HCT116 (cell line): ENCODE data around the gene KCNB1. TPM values are rescaled to one million over a fixed set of nuclear protein-coding genes. Genes with fewer than 3 reads are reported as not detected.

Experiments used
- ATAC-seq: fragments of 200-7000 bp; cut with Tn5 transposase; 2 replicates; pipeline ENCODE4 v1.9.1; 2020; ENCODE audit warnings: mild to moderate bottlenecking, moderate library complexity
- BruUV-seq: library from RNA; stranded (reverse); fragments of 400-500 nt; replicated peaks from 2 replicates; lab custom pipeline; 2021; lab: Mats Ljungman, UMichigan
- CTCF ChIA-PET: fragments of 300-600 bp; sonication (Branson Sonifier 250); formaldehyde crosslinking; loops from one replicate; lab custom pipeline; 2021; ENCODE audit warnings: antibody characterized with exemption; lab: Charles Lee
- POLR2A ChIA-PET: fragments of 300-600, 350-600 bp; sonication (Branson Sonifier 250); formaldehyde crosslinking; loops from one replicate; lab custom pipeline; 2021; ENCODE audit warnings: antibody characterized with exemption; lab: Charles Lee
- RAD21 ChIA-PET, 2 experiments: fragments of 300-600 bp; sonication (Branson Sonifier 250); formaldehyde crosslinking; loops; one replicate each; lab custom pipeline; 2023; ENCODE audit warnings: low total read pairs in 2 of 2; ENCODE audit not compliant: uncharacterized antibody in 2 of 2, unreplicated experiment in 2 of 2, low non-redundant PET in 1 of 2; lab: Charles Lee
- DNase-seq: peaks from one replicate; pipeline ENCODE4 v3.0.0-alpha.2; 2010; ENCODE audit warnings: low read depth, low spot score
- H2AFZ ChIP-seq: fragments of 200-600 bp; shearing (Covaris generic), sonication (generic); 2 replicates; pipeline ENCODE4 v1.6.1; 2017; ENCODE audit warnings: low read depth, mixed run types, mixed read lengths, antibody characterized with exemption, low read length; ENCODE audit not compliant: poor library complexity, severe bottlenecking
- H3K27ac ChIP-seq: 2 replicates; pipeline ENCODE4 v1.5.1; 2012; ENCODE audit warnings: low read depth, low read length
- H3K27me3 ChIP-seq: fragments of 200-600 bp; sonication (generic); 2 replicates; pipeline ENCODE4 v1.6.1; 2016; ENCODE audit warnings: mixed run types, low read length, mixed read lengths; ENCODE audit not compliant: insufficient read depth
- H3K36me3 ChIP-seq, 2 experiments: fragments of 200-500 bp in 1 of 2; fragments of 200-600 bp in 1 of 2; sonication (Bioruptor generic) in 1 of 2; sonication (generic) in 1 of 2; 2 replicates each; pipeline versions ENCODE4 v1.5.1 to v1.6.1; 2014 to 2016; ENCODE audit warnings: low read length in 2 of 2, inconsistent platforms in 1 of 2, mixed read lengths in 1 of 2, mixed run types in 1 of 2; ENCODE audit not compliant: insufficient read depth in 2 of 2, control insufficient read depth in 1 of 2
- H3K4me1 ChIP-seq, 2 experiments: fragments of 200-600 bp in 1 of 2; sonication (generic) in 1 of 2; 2 replicates each; pipeline versions ENCODE4 v1.5.1 to v1.6.1; 2012 to 2017; ENCODE audit warnings: low read length in 2 of 2, inconsistent platforms in 1 of 2, mild to moderate bottlenecking in 1 of 2, mixed read lengths in 1 of 2, mixed run types in 1 of 2, moderate library complexity in 1 of 2; ENCODE audit not compliant: insufficient read depth in 2 of 2, control insufficient read depth in 1 of 2
- H3K4me2 ChIP-seq: fragments of 200-600 bp; sonication (generic); 2 replicates; pipeline ENCODE4 v1.6.1; 2017; ENCODE audit warnings: mixed run types, low read length, mixed read lengths
- H3K4me3 ChIP-seq, 2 experiments: fragments of 200-600 bp in 1 of 2; sonication (generic) in 1 of 2; replicated peaks in 1 of 2; 2 replicates each; pipeline ENCODE4 v1.5.1; 2011 to 2016; ENCODE audit warnings: low read length in 2 of 2, control low read depth in 1 of 2, low read depth in 1 of 2, mild to moderate bottlenecking in 1 of 2, mixed read lengths in 1 of 2, mixed run types in 1 of 2
- H3K79me2 ChIP-seq: fragments of 200-600 bp; sonication (generic); 2 replicates; pipeline ENCODE4 v1.6.1; 2017; ENCODE audit warnings: mild to moderate bottlenecking, mixed run types, low read length, moderate library complexity, mixed read lengths; ENCODE audit not compliant: insufficient read depth
- H3K9ac ChIP-seq: fragments of 200-600 bp; sonication (generic); 2 replicates; pipeline ENCODE4 v1.6.1; 2016; ENCODE audit warnings: low read length, mixed read lengths
- H3K9me2 ChIP-seq: fragments of 200-600 bp; sonication (generic), shearing (Covaris generic); 2 replicates; pipeline ENCODE4 v1.6.1; 2017; ENCODE audit warnings: mixed run types, mild to moderate bottlenecking, moderate library complexity; ENCODE audit not compliant: insufficient read depth
- H3K9me3 ChIP-seq, 2 experiments: fragments of 200-500 bp in 1 of 2; fragments of 200-600 bp in 1 of 2; sonication (Bioruptor generic) in 1 of 2; sonication (generic) in 1 of 2; 2 replicates each; pipeline ENCODE4 v1.6.1; 2014 to 2017; ENCODE audit warnings: low read length in 2 of 2, mixed read lengths in 2 of 2, inconsistent platforms in 1 of 2, low read depth in 1 of 2, mild to moderate bottlenecking in 1 of 2, mixed run types in 1 of 2, moderate library complexity in 1 of 2; ENCODE audit not compliant: control insufficient read depth in 1 of 2, insufficient read depth in 1 of 2
- H4K20me1 ChIP-seq: fragments of 200-600 bp; sonication (generic), shearing (Covaris generic); 2 replicates; pipeline ENCODE4 v1.6.1; 2017; ENCODE audit warnings: mixed run types, mild to moderate bottlenecking, moderate library complexity; ENCODE audit not compliant: insufficient read depth
- ATF3 ChIP-seq: IDR thresholded peaks from 2 replicates; pipeline ENCODE4 v1.6.1; 2012
- CBX3 ChIP-seq: IDR thresholded peaks from 2 replicates; pipeline ENCODE4 v1.6.1; 2012; ENCODE audit warnings: low read depth
- EGR1 ChIP-seq: IDR thresholded peaks from 2 replicates; pipeline ENCODE4 v1.6.1; 2012; ENCODE audit warnings: low read depth
- JUND ChIP-seq: IDR thresholded peaks from 2 replicates; pipeline ENCODE4 v1.6.1; 2012
- POLR2A ChIP-seq: IDR thresholded peaks from 2 replicates; pipeline ENCODE4 v1.7.0; 2011; ENCODE audit warnings: borderline replicate concordance; ENCODE audit not compliant: insufficient read depth, insufficient read length; ENCODE audit errors: extremely low read depth
- POLR2AphosphoS5 ChIP-seq: IDR thresholded peaks from 2 replicates; pipeline ENCODE4 v1.6.1; 2011; ENCODE audit warnings: mild to moderate bottlenecking, low read depth, low read length, moderate library complexity
- SIN3A ChIP-seq: IDR thresholded peaks from 2 replicates; pipeline ENCODE4 v1.6.1; 2012; ENCODE audit warnings: low read depth
- ZFX ChIP-seq: fragments of 450-650 bp; IDR thresholded peaks from 2 replicates; pipeline ENCODE4 v1.6.1; 2017
- ZNF274 ChIP-seq: fragments of 200-500 bp; sonication (Bioruptor generic); IDR thresholded peaks from 2 replicates; pipeline ENCODE4 v1.6.1; 2014; ENCODE audit warnings: mild to moderate bottlenecking, low read depth, low read length, inconsistent platforms
- intact Hi-C: fragments of 100-400 bp; cut with micrococcal nuclease; formaldehyde crosslinking; loops from 2 replicates; pipeline ENCODE4 v1.10.0; 2022
- total RNA-seq: library from RNA; stranded (reverse); gene quantifications from one replicate; pipeline ENCODE4 v1.2.1, GENCODE V29; 2021; ENCODE audit not compliant: unreplicated experiment
- TF ChIP-seq, protein P1 (sequence below), 3 experiments: fragments of 200-600 bp in 1 of 3; sonication (generic) in 1 of 3; IDR thresholded peaks in 2 of 3; conservative IDR thresholded peaks in 1 of 3; 2 replicates each; pipeline ENCODE4 v1.5.1; 2012 to 2017; ENCODE audit warnings: low read depth in 2 of 3, low read length in 2 of 3, antibody characterized with exemption in 1 of 3, borderline replicate concordance in 1 of 3, control low read depth in 1 of 3, mild to moderate bottlenecking in 1 of 3, mixed read lengths in 1 of 3, mixed run types in 1 of 3, moderate library complexity in 1 of 3; ENCODE audit not compliant: insufficient read depth in 1 of 3
- TF ChIP-seq, protein P2 (sequence below): IDR thresholded peaks from 2 replicates; pipeline ENCODE4 v1.6.1; 2012
- TF ChIP-seq, protein P3 (sequence below): IDR thresholded peaks from 2 replicates; pipeline ENCODE4 v1.6.1; 2012; ENCODE audit warnings: low read depth

The KCNB1 gene
- total RNA-seq, 1 experiment from 2014 or later, result 0.79 TPM

DNA sequence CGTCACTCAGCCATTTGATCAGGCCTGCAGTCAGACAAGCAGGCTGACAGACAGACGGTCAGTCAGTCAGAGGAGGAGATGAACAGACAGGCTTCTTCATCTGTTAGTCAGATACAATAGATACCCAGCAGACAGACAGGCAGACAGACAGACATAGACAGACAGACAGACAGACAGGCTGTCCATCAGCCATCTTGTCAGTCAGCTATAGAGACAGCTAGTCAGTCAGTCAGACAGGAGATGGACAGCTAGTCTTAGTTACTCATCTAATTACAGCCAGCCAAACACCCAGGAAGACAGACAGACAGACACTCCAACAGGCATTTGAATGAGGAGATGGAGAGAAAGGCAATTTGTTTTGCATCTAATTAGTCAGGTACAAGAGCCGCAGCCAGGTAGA is 36.4 kb downstream of the KCNB1 start:
- BruUV-seq, result no TSS peak
- intact Hi-C loops, result no loop called here
- Histone ChIP-seq H3K4me2 (no peak overlapping the region), H3K9ac (no peak overlapping the region), H2AFZ (no peak overlapping the region), H3K27me3 (no peaks in the 10 kb centered on the region), H3K4me1 (peaks cover 0 to 4% of the 10 kb centered on the region in 2 experiments; a peak in 1 of 4 replicates), H4K20me1 (no peaks in the 10 kb centered on the region), H3K36me3 (no peaks in the 10 kb centered on the region), H3K79me2 (no peaks in the 10 kb centered on the region), H3K9me2 (no peaks in the 10 kb centered on the region), H3K9me3 (no peaks in the 10 kb centered on the region), H3K27ac (no peak overlapping the region), H3K4me3 (no peak overlapping the region)
- DNase-seq (no peak), ATAC-seq (no peak)
- ChIA-PET CTCF (no interaction called here), POLR2A (no interaction called here), RAD21 (no interaction called here)
- no peak for TF ChIP-seq ATF3
- TF ChIP-seq, protein P1, sequence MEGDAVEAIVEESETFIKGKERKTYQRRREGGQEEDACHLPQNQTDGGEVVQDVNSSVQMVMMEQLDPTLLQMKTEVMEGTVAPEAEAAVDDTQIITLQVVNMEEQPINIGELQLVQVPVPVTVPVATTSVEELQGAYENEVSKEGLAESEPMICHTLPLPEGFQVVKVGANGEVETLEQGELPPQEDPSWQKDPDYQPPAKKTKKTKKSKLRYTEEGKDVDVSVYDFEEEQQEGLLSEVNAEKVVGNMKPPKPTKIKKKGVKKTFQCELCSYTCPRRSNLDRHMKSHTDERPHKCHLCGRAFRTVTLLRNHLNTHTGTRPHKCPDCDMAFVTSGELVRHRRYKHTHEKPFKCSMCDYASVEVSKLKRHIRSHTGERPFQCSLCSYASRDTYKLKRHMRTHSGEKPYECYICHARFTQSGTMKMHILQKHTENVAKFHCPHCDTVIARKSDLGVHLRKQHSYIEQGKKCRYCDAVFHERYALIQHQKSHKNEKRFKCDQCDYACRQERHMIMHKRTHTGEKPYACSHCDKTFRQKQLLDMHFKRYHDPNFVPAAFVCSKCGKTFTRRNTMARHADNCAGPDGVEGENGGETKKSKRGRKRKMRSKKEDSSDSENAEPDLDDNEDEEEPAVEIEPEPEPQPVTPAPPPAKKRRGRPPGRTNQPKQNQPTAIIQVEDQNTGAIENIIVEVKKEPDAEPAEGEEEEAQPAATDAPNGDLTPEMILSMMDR (IDR thresholded peaks at IDR 0.05 in 2 of 3, conservative IDR thresholded peaks at IDR 0.05 in 1 of 3; ENCODE audit: borderline replicate concordance in 1 of 3, insufficient read depth in 1 of 3, low read depth in 2 of 3, low read length in 2 of 3), result no peak
- no peak for TF ChIP-seq POLR2AphosphoS5

- H3K4me2 ChIP-seq, result no peak overlapping the region
- ChIA-PET POLR2A (no interaction called here), CTCF (no interaction called here)
Measured at GRCh38 chr20:49445176-49445575, 37.3 kb downstream of the KCNB1 start.

More at GRCh38 chr20:49445176-49445575, 37.3 kb downstream of the KCNB1 start:
- ATAC-seq, result no peak
- no TSS peak for BruUV-seq
- H3K36me3 ChIP-seq, result no peaks in the 10 kb centered on the region
- RAD21 ChIA-PET, result no interaction called here
- H3K9me2 ChIP-seq, result no peaks in the 10 kb centered on the region
- intact Hi-C loops, result no loop called here
- H3K4me1 ChIP-seq, result peaks cover 0 to 4% of the 10 kb centered on the region in 2 experiments; a peak in 1 of 4 replicates
- no peak for DNase-seq
- H4K20me1 ChIP-seq, result no peaks in the 10 kb centered on the region
- no peaks in the 10 kb centered on the region for H3K79me2 ChIP-seq
- peaks cover under 1% of the 10 kb centered on the region; the same call in 1 of the 2 replicates for H3K27me3 ChIP-seq
- no peak overlapping the region for H3K27ac ChIP-seq
- H3K9ac ChIP-seq, result no peak overlapping the region
- no peak overlapping the region for H3K4me3 ChIP-seq
- TF ChIP-seq CBX3 (no peak), SIN3A (no peak), EGR1 (no peak), ZNF274 (no peak), JUND (no peak), ZFX (no peak), POLR2A (no peak)
- TF ChIP-seq, protein P2, sequence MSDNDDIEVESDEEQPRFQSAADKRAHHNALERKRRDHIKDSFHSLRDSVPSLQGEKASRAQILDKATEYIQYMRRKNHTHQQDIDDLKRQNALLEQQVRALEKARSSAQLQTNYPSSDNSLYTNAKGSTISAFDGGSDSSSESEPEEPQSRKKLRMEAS, result no peak
- TF ChIP-seq, protein P3, sequence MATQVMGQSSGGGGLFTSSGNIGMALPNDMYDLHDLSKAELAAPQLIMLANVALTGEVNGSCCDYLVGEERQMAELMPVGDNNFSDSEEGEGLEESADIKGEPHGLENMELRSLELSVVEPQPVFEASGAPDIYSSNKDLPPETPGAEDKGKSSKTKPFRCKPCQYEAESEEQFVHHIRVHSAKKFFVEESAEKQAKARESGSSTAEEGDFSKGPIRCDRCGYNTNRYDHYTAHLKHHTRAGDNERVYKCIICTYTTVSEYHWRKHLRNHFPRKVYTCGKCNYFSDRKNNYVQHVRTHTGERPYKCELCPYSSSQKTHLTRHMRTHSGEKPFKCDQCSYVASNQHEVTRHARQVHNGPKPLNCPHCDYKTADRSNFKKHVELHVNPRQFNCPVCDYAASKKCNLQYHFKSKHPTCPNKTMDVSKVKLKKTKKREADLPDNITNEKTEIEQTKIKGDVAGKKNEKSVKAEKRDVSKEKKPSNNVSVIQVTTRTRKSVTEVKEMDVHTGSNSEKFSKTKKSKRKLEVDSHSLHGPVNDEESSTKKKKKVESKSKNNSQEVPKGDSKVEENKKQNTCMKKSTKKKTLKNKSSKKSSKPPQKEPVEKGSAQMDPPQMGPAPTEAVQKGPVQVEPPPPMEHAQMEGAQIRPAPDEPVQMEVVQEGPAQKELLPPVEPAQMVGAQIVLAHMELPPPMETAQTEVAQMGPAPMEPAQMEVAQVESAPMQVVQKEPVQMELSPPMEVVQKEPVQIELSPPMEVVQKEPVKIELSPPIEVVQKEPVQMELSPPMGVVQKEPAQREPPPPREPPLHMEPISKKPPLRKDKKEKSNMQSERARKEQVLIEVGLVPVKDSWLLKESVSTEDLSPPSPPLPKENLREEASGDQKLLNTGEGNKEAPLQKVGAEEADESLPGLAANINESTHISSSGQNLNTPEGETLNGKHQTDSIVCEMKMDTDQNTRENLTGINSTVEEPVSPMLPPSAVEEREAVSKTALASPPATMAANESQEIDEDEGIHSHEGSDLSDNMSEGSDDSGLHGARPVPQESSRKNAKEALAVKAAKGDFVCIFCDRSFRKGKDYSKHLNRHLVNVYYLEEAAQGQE, result no peak
- H2AFZ ChIP-seq, result no peak overlapping the region
- H3K9me3 ChIP-seq, result no peaks in the 10 kb centered on the region
